SHP77 (cell line): ENCODE measurements around the gene CASP14.
A peak's percentile ranks its signal among the peaks of the same experiment; 100 is the strongest.
"Not testable (repeated sequence)": the region's sequence is repeated elsewhere in the genome, so short reads cannot be mapped to it uniquely, and the experiment has no call there.

Source experiments
- DNase-seq, 2 experiments: peaks; one replicate each; lab custom pipeline; 2025; lab: John Stamatoyannopoulos, UW

CASP14 gene, protein sequence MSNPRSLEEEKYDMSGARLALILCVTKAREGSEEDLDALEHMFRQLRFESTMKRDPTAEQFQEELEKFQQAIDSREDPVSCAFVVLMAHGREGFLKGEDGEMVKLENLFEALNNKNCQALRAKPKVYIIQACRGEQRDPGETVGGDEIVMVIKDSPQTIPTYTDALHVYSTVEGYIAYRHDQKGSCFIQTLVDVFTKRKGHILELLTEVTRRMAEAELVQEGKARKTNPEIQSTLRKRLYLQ

DNA sequence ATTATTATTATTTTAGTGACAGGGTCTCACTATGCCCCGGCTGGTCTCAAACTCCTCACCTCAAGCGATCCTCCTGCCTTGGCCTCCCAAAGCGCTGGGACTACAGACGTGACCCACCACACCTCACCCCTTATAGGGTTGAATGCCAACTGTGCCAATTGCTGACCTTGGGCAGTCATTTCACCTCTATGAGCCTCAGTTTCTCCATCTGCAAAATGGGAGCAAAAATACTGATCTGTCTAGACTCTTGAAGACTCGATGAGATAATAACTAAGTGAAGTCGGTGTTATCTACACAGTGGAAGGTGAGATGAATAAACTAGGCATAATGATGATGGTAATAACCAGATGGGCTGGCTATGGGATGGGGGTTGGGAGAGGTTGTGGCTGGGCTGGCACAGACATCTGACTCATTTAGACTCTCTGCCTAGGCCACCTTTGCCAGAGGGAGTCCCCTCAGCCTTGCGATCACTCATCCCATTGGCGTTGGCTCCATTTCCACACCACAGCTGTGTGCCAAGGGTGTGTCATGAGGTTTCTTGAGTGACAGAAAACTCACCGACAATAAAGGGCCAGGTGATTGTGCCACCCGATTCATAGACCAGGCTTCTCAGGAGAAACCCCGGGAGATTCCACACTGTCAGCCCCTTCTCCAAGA lies at the start of gene CASP14:
TSS of gene CASP14 (plus strand) at position 596 of the 657 bp plus-strand sequence. CDS start 2,772 bp downstream, outside the sequence.
- DNase-seq = no peak

DNA sequence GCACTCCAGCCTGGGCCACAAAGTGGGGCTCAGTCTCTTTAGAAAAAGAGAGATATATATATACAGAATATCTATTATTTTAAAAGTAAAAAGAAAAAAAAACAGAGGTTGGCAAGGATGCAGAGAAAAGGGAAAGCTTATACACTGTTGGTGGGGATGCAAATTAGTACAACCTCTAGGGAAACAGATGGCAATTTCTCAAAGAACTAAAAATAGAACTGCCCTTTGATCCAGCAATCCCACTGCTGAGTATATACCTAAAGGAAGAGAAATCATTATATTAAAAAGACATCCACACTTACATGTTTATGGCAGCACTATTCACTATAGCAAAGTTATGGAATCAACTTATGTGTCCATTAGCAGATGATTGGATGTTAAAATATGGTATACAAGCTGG lies 41.0 kb upstream of the CASP14 start:
- no peak for DNase-seq

DNA sequence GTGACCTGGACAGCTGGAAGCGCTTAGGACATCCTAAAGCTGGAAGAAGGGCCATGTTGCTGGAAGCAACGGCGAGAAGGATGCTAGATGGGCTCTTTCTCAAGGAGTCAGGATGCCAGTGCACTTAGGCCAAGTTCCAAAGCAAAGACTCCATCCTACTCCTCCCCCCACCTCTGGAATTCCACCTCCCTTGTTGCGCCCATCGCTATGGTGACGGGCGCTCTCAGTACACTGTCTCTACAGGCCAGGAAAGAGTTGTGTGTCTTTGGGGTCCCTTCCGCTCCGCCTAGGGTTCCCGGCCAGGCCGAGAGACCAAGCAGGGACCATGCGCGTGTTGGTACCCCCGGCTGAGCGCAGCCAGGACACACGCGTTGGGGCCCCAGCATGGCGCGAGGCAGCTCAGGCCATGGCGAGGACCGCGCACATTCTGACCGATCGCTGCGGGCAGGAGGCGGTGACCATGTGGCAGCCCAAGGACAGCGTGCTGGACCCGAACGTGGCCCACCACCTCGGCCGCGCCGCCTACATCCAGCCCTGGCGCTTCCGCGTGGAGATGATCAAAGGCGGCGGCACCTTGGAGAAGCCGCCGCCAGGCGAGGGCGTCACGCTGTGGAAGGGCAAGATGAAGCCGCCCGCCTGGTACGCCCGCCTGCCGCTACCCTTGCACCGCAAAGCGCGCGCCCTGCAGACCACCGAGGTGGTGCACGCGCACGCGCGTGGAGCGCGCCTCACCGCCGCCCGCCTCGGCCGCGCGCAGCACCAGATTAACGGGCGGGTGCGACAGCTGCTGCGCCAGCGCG lies 38.6 kb upstream of the CASP14 start:
- no peak for DNase-seq

DNA sequence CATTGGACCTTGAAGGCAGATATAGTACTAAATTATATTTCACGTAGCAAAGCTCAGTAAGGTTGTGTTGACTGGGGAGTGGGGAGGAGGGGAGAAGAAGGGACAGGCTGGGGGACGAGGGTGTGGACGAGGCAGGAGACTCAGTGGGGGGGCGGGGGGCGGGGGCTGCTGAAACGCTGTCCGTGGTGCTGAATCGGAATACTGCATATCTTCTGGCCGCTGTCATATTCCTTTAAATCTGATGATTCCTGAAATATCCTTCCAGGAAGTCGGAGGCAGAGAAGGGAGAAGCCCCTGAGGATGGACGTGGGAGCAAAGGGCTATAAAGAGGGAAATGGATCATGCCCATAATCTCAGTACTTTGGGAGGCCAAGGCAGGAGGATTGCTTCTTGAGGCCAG lies 34.7 kb upstream of the CASP14 start:
- no peak for DNase-seq

DNA sequence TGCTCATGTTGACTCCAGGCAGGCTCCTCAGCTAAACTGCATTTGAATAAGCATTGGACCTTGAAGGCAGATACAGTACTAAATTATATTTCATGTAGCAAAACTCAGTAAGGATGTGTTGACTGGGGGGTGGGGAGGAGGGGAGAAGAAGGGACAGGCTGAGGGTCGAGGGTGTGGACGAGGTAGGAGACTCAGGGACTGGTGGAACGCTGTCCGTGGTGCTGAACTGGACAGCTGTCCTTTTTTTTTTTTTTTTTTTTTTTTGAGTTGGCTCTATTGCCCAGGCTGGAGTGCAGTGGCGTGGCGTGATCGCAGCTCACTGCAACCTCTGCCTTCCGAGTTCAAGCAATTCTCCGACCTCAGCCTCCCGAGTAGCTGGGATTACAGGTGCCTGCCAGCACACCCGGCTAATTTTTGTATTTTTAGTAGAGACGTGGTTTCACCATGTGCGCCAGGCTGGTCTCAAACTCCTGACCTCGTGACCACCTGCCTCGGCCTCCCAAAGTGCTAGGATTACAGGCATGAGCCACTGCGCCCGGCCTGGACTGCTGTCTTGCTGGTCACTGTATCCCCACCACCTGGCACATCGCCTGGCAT lies 33.2 kb upstream of the CASP14 start:
- no peak for DNase-seq

DNA sequence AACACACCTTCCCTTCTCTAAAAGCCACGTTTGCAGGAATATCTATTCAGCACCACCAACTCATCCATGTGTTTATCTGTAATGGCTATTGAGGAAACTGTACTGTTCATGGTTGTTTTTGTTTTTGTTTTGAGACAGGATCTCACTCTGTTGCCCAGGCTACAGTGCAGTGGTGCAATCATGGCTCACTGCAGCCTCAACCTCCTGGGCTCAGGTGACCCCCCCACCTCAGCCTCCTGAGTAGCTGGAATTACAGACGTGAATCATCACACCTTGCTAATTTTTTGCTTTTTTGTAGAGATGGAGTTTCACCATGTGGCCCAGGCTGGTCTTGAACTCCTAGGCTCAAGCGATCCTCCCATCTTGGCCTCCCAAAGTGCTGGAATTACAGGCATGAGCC lies 30.4 kb upstream of the CASP14 start:
- not testable (repeated sequence) for DNase-seq

DNA sequence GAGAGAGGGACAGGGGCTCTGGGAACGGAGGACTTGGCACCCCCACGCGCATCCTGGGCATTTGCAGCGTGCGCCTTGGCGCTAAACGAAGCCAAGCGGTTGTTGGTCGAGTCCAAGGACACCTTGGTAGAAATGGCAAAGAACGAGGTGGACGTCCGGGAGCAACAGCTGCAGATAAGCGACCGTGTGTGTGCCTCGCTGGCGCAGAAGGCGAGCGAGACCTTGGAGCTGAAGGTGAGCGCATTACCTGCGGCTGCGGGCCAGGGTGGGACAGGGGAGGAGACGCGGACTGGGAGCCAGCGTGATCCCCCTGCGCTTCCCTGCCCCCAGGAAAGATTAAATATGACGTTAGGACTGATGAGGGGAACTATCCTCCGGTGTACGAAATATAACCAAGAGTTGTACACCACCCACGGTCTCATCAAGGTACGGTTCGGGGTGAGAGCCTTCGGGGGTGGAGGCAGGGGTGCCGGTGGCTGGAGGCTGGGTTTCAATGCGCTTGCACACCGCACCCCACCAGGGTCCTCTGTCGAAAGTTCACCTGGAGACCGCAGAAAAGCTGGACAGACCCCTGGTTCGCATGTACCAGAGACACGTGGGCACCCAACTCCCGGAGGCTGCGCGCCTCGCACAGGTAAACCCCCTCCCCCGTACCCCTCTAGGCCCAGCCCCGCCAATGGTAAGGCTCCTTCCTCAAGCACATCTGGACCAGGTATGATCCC lies 27.8 kb upstream of the CASP14 start:
- no peak for DNase-seq

DNA sequence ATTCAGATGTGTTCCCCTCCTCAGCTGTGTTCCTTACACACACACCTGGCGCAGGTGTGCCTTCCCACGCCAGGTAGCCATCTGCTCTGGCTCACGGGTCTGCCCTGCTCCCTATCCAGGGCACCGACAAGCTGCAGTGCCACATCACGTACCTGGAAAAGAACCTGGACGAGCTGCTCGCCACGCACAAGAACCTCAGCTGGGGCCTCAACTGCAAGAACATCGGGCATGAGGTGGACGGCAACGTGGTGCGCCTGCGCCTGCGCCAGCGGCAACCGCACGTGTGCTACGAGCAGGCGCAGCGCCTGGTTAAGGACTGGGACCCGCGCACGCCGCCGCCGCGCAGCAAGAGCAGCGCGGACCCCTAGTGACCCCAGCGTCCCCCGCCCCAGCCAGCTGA lies 26.5 kb upstream of the CASP14 start:
- DNase-seq = no peak

DNA sequence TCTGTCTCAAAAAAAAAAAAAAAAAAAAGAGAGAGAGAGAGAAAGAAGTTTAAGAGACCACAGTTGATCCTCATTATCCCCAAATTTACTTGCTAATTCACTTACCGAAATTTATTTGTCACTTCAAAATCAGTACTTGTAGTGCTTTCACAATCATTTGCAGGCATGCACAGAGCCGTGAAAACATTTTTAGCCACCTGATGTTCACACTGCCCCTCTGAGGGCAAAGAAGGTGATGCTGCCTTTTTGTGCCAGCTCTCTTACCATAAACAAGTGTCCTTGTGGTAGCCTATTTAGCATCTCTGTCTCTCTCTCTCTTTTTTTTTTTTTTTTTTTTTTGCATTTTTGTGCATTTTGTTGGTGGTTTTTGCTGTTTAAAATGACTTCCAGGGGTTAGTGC lies 24.1 kb upstream of the CASP14 start:
- DNase-seq = peak in 1 of 2 experiments; percentile 6

DNA sequence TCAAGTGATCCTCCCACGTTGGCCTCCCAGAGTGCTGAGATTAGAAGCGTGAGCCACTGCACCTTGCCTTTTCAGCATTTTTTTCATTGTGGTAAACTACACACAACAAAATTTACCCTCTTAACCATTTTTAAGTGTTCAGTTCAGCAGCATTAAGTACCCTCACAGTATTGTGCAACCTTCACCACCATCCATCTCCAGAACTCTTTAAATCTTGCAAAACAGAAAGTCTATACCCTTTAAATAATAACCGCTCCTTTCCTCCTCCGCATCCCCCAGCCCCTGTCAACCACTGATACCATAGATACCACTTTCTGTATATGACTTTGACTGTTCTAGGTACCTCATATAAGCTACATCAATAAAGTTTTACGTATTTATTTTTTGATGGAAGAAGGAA lies 20.8 kb upstream of the CASP14 start:
- DNase-seq = no peak

DNA sequence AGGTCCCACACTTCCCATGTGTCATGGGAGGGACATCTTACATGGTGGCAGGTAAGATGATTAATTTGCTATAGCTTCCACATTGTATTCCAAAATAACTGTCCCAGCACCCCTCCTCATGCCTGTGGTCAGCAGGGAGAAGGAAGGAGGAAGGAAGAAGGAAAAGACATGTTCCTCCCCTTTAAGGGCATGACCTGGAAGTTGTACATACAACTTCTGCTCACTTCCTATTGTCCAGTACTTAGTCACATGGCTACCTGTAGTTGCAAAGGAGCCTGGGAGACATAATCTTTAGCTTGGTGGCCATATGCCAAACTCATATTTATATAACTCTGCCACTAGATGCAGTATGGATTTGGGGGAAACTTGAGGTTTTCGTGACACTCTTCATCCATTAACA lies 17.6 kb upstream of the CASP14 start:
- DNase-seq = no peak

DNA sequence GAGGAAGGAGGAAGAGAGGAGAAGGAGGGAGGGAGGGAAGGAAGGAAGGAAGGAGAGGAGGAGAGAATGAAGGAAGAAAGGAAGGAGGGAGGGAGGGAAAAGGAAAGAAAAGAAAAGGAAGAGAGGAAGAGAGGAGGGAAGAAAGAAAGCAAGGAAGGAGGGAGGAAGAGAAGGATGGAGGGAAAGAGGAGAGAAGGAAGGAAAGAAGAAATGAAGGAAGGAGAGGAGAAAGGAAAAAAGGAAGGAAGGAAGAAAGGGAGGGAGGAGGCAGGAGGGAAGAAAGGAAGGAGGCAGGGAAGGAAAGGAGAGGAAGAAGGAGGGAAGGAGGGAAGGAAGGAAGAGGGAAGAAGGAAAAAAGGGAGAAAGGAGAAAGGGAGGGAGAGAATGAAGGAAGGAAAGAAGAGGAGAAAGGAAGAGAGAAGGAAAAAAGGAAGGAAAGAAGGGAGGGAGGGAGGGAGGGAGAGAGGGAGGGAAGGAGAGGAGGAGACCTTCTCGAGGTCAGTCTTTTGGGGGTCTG lies 13.4 kb upstream of the CASP14 start:
- no peak for DNase-seq

DNA sequence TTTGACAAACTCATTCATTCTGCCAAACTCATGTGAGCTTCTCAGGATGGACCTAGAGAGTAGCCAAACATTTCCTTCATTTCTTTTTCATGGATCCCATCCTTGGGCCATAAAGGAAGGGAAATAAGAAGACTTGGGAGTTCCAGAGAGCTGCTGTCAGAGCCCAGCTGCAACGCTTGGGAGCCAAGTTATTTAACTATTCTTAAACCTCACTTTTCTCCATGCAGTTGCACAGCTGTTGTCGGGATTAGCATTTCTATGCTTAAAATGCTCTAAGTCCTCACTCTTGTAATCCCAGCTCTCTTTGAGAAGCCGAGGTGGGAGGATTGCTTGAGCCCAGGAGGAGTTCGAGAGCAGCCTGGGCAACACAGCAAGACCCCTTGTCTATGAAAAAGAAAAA lies 11.7 kb upstream of the CASP14 start:
- no peak for DNase-seq

DNA sequence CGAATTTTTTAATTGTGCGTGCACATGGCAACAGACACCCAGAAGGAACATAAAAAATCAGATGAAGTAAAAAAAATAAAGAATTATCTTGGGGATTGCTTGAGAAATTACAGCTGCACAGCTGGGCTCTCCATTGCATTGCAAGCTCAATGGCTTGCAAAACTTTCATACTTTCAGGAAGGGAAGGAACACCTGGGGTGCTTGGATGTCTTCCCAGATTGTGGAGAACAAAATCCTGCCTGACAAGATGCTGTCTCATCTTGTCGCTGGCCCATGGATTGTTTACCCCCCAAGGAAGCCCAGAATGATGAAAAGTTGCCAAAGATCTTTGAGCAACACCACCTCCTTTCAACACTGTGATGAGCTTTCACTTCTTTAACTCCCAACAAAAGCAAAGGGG lies 11.0 kb upstream of the CASP14 start:
- DNase-seq = no peak

DNA sequence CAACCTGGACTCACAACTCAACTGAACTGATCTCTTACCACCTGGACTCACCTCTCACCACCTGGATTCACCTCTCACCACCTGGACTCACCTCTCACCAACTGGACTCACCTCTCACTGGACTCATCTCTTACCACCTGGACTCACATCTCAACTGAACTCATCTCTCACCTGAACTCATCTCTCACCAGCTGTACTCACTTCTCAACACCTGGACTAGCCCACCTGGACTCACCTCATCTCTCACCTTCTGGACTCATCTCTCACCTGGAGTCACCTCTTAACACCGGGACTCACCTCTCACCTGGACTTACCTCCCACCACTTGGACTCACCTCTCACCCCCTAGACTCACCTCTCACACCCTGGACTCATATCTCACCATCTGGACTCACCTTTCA lies 7.3 kb upstream of the CASP14 start:
- DNase-seq = no peak

DNA sequence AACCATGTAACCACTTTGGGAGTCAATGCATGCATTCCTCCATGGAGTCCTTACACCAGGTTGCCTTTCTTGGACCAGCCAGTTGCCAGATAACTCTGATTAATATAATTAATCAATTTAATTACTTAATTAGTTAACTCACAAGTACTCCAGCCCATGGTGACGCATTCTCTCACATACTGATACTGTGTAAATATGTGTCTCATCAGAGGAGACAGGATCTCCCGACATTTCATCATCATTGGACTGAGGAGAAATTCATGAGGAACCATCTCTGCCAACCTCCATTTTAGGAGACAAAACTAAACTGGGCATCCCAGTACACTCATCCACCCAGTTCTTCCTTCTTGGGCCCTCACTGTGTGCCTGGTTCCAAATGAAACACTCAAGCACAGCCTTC lies 6.5 kb upstream of the CASP14 start:
- no peak for DNase-seq

DNA sequence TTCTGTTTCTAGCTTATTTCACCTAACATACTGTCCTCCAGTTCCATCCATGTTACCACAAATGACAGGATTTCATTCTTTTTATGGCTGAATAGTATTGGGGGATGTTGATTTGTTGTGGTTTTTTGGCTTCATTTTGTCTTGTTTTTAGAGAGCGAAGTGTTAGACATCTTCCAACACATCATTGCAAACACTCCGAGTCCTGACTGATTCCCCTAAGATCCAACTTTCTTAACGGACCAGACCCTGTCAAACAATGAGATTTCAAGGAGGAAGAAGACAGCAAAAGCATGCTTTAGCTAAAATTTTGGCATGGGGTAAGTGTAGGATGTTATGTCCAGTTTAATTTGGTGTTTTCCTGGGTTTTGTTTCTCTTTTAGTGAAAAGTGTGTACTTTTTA lies 3.8 kb upstream of the CASP14 start:
- DNase-seq = no peak

DNA sequence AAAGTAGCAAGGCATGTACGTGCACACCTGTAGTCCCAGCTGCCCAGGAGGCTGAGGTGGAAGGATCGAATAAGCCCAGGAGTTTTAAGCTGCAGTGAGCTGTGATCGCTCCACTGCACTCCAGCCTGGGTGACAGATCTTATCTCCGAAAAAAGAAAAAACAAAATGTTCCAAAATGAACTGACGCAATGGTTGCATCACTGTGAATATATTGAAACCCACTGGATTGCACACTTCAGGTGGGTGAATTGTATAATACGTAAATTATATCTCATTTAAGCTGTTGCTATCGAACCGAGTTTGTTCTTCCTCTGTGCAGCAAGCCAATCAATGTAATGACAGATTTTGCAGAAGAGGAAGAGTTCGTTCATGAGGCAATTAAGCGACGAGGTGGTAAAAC lies 1.6 kb upstream of the CASP14 start:
- DNase-seq = no peak

DNA sequence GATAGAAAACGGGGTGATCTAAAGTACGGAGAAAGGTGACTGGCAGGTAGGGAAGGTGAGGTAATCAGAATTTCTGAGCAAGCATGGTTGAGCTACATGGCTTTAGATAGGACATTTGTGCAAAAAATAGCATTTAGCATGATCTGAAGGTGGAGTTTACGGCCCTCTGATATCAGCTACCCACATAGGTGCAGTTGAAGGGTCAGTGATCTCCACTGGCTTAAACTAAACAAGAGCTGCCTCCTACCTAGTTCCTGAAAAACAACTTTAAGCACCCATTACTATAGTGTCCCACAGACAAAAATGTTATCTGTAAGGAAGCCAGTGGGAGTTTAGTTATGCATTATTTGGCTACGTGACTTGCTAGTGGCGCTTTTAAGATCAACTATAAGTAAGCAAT lies 1.2 kb upstream of the CASP14 start:
- DNase-seq = no peak

DNA sequence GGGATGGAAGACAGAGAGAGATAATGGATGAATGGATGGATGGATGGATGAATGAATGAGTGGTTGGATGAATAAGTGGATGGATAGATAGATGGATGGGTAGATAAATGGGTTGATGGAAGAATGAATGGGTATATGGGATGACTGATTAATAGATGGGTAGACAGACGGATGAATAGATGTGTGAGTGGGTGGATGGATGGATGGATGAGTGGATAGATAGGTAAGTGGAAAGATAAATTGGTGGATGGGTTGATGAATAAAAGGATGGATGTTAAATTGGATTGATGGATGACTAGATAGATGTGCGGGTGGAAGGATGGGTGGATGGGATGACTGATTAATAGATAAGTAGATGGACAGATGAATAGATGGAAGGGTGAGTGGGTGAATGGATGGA lies 1.4 kb downstream of the CASP14 start:
- DNase-seq = no peak

DNA sequence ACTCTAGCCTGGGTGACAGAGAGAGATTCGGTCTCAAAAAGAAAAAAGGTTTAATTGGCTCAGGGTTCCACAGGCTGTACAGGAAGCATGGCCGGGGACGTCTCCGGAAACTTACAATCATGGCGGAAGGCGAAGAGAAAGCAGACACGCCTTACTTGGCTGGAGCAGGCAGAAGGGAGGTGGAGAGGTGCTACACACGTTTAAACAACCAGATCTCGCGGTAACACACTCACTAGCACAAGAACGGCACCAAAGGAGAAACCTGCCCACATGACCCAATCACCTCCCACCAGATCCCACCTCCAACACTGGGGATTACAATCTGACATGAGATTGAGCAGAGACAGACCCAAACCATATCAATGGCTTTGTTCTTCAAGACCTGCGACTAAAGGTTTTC lies 12.8 kb downstream of the CASP14 start:
- DNase-seq = no peak

DNA sequence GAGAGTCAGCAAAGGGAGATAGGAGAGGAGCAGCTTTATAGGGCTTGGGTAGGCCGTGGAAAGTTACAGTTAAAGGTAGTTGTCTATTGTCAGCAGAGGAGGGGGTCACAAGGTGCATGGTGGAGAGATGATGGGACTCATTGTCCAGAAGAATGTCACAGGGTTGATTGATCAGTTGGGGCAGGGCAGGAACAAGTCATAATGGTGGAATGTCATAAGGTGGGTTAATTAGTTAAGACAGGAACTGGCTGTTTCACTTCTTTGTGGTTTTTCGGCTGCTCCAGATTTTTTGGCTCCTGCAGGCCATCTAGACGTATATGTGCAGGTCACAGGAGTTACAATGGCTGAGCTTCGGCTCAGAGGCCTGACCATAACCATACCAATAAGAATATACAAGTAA lies 21.1 kb downstream of the CASP14 start:
- DNase-seq = not testable (repeated sequence)
